GM23248 (cell line): ENCODE measurements around the gene TUFM. TPM values are rescaled to one million over a fixed set of nuclear protein-coding genes. Genes with fewer than 3 reads are reported as not detected.

ENCODE experiments used
- DNase-seq: peaks from one replicate; pipeline ENCODE4 v3.0.0-alpha.2; 2015
- H2AFZ ChIP-seq: fragments of 200-600 bp; sonication (generic); 2 replicates; pipeline ENCODE4 v1.6.1; 2016; ENCODE audit warnings: antibody characterized with exemption
- H3F3A ChIP-seq: fragments of 200-600 bp; sonication (generic); 2 replicates; pipeline ENCODE4 v1.6.1; 2016; ENCODE audit warnings: mild to moderate bottlenecking, antibody characterized with exemption, mixed run types; ENCODE audit not compliant: insufficient read depth
- H3K27ac ChIP-seq: fragments of 200-600 bp; sonication (generic); 2 replicates; pipeline ENCODE4 v1.5.1; 2016; ENCODE audit warnings: mild to moderate bottlenecking
- H3K27me3 ChIP-seq: fragments of 200-600 bp; sonication (generic); replicated peaks from 2 replicates; pipeline ENCODE4 v1.6.1; 2016; ENCODE audit warnings: mild to moderate bottlenecking; ENCODE audit not compliant: insufficient read depth
- H3K36me3 ChIP-seq: fragments of 200-600 bp; sonication (generic); 2 replicates; pipeline ENCODE4 v1.6.1; 2016; ENCODE audit warnings: low read depth, mild to moderate bottlenecking
- H3K4me1 ChIP-seq: fragments of 200-600 bp; sonication (generic); 2 replicates; pipeline ENCODE4 v1.6.1; 2016; ENCODE audit warnings: mild to moderate bottlenecking; ENCODE audit not compliant: insufficient read depth
- H3K4me2 ChIP-seq: fragments of 200-600 bp; sonication (generic); one replicate; pipeline ENCODE4 v1.6.1; 2016; ENCODE audit warnings: mild to moderate bottlenecking; ENCODE audit not compliant: unreplicated experiment
- H3K4me3 ChIP-seq: fragments of 200-600 bp; sonication (generic); 2 replicates; pipeline ENCODE4 v1.5.1; 2016; ENCODE audit warnings: mild to moderate bottlenecking
- H3K79me2 ChIP-seq: fragments of 200-600 bp; sonication (generic); 2 replicates; pipeline ENCODE4 v1.6.1; 2016; ENCODE audit warnings: mild to moderate bottlenecking; ENCODE audit not compliant: insufficient read depth
- H3K9ac ChIP-seq: fragments of 200-600 bp; sonication (generic); 2 replicates; pipeline ENCODE4 v1.6.1; 2016; ENCODE audit warnings: mild to moderate bottlenecking
- H3K9me2 ChIP-seq: fragments of 200-600 bp; sonication (generic); 2 replicates; pipeline ENCODE4 v1.6.1; 2016; ENCODE audit warnings: mixed run types, mild to moderate bottlenecking, moderate library complexity; ENCODE audit not compliant: insufficient read depth
- H3K9me3 ChIP-seq: fragments of 200-600 bp; sonication (generic); one replicate; pipeline ENCODE4 v1.6.1; 2017; ENCODE audit warnings: low read depth
- H4K20me1 ChIP-seq: fragments of 200-600 bp; sonication (generic); 2 replicates; pipeline ENCODE4 v1.6.0; 2016; ENCODE audit not compliant: insufficient read depth
- EZH2 ChIP-seq: fragments of 200-600 bp; sonication (generic); IDR thresholded peaks from 2 replicates; pipeline ENCODE4 v1.6.1; 2018; ENCODE audit warnings: antibody characterized with exemption, mild to moderate bottlenecking; ENCODE audit not compliant: insufficient read depth, poor library complexity, severe bottlenecking
- EZH2phosphoT487 ChIP-seq: fragments of 200-600 bp; sonication (generic); IDR thresholded peaks from 2 replicates; pipeline ENCODE4 v1.6.1; 2018; ENCODE audit warnings: antibody characterized with exemption, moderate library complexity, mild to moderate bottlenecking, low read depth; ENCODE audit not compliant: insufficient read depth
- WGBS, 2 experiments: methylation state at CpG; one replicate each; pipeline ENCODE4 v1.1.6; 2015 to 2017; ENCODE audit warnings: low lambda C conversion rate in 2 of 2, low coverage in 1 of 2; ENCODE audit errors: missing lambda C conversion rate in 2 of 2; 5-methylcytosine and 5-hydroxymethylcytosine counted together
- in situ Hi-C: fragments of 300-500 bp; cut with MboI; formaldehyde crosslinking; loops from 2 replicates; pipeline ENCODE4 v1.15.0; 2020
- polyA plus RNA-seq: library from polyadenylated mRNA; unstranded; fragments of >200 nt; fragmentation: Nextera tagmentation; extraction: Ambion mirVana; gene quantifications from 2 replicates; pipeline ENCODE4 v1.2.1, GENCODE V29; 2016
- total RNA-seq: library from RNA; depleted of rRNA; stranded (reverse); fragments of >200 nt; shearing (Covaris generic); gene quantifications from 2 replicates; pipeline ENCODE4 v1.2.3, GENCODE V29; 2014

Gene TUFM
- total and polyA plus RNA-seq, 2 experiments from 2014 or later, result 95.2 to 141 TPM

GRCh38 chr16:28844226-28844885 is 1.8 kb downstream of the TUFM start:
- Histone ChIP-seq H3K4me2 (peak overlapping the region; percentile 86), H2AFZ (no peak overlapping the region), H3K79me2 (peaks cover 56% of the 10 kb centered on the region), H3K36me3 (peaks cover 20% of the 10 kb centered on the region; the same call in 1 of the 2 replicates), H3K4me1 (peaks cover 11% of the 10 kb centered on the region), H3K4me3 (no peak overlapping the region), H3K27ac (no peak overlapping the region), H3K9me2 (no peaks in the 10 kb centered on the region), H3K9me3 (no peaks in the 10 kb centered on the region), H3F3A (peaks cover 15% of the 10 kb centered on the region; the same call in 1 of the 2 replicates), H3K27me3 (no peaks in the 10 kb centered on the region), H4K20me1 (no peaks in the 10 kb centered on the region), H3K9ac (no peak overlapping the region)
- in situ Hi-C loops, result no loop called here
- WGBS, 2 experiments, result 86 to 90% methylated on average over 18 to 19 of the region's 19 CpGs
- TF ChIP-seq EZH2, result no peak
- TF ChIP-seq EZH2phosphoT487, result no peak
- no peak for DNase-seq

GRCh38 chr16:28843766-28844165 is 2.4 kb downstream of the TUFM start:
- TF ChIP-seq EZH2phosphoT487 (no peak), EZH2 (no peak)
- Histone ChIP-seq H3K9me3 (no peaks in the 10 kb centered on the region), H3K27ac (no peak overlapping the region), H3K79me2 (peaks cover 50% of the 10 kb centered on the region), H3K4me1 (peaks cover 11% of the 10 kb centered on the region), H3K4me2 (no peak overlapping the region), H3K4me3 (no peak overlapping the region), H3K9me2 (no peaks in the 10 kb centered on the region), H4K20me1 (no peaks in the 10 kb centered on the region), H3F3A (peaks cover 20% of the 10 kb centered on the region), H3K36me3 (peaks cover 20% of the 10 kb centered on the region; the same call in 1 of the 2 replicates), H3K9ac (no peak overlapping the region), H2AFZ (no peak overlapping the region), H3K27me3 (no peaks in the 10 kb centered on the region)
- WGBS, 2 experiments, result 97 to 98% methylated on average over 12 of the region's 12 CpGs
- no peak for DNase-seq
- in situ Hi-C loops, result no loop called here

- peaks cover 25% of the 10 kb centered on the region; the same call in 1 of the 2 replicates for H3K36me3 ChIP-seq
- no peak for TF ChIP-seq EZH2phosphoT487
- TF ChIP-seq EZH2, result no peak
- no peak overlapping the region for H3K27ac ChIP-seq
- H3K9me3 ChIP-seq, result no peaks in the 10 kb centered on the region
- WGBS, 2 experiments, result 93 to 96% methylated on average over 7 of the region's 7 CpGs
- no peak overlapping the region for H2AFZ ChIP-seq
- in situ Hi-C loops, result no loop called here
- no peaks in the 10 kb centered on the region for H3K9me2 ChIP-seq
- no peak overlapping the region for H3K9ac ChIP-seq
- no peaks in the 10 kb centered on the region for H4K20me1 ChIP-seq
- no peaks in the 10 kb centered on the region for H3K27me3 ChIP-seq
- H3K4me3 ChIP-seq, result no peak overlapping the region
- DNase-seq, result no peak
- H3F3A ChIP-seq, result peaks cover 31% of the 10 kb centered on the region
- peaks cover 11% of the 10 kb centered on the region for H3K4me1 ChIP-seq
- H3K79me2 ChIP-seq, result peaks cover 42% of the 10 kb centered on the region
- no peak overlapping the region for H3K4me2 ChIP-seq
These were observed 3.5 kb downstream of the TUFM start for GRCh38 chr16:28842696-28843095.

- Histone ChIP-seq H2AFZ (no peak overlapping the region), H3K36me3 (peaks cover 50% of the 10 kb centered on the region; the same call in 1 of the 2 replicates), H3F3A (peaks cover 36% of the 10 kb centered on the region), H3K79me2 (peaks cover 18% of the 10 kb centered on the region), H3K9me2 (no peaks in the 10 kb centered on the region), H3K27ac (no peak overlapping the region), H3K9me3 (no peaks in the 10 kb centered on the region), H3K4me1 (peaks cover 3% of the 10 kb centered on the region; the same call in 1 of the 2 replicates), H3K4me3 (no peak overlapping the region), H3K9ac (no peak overlapping the region), H3K4me2 (no peak overlapping the region), H3K27me3 (no peaks in the 10 kb centered on the region), H4K20me1 (no peaks in the 10 kb centered on the region)
- in situ Hi-C loops, result no loop called here
- WGBS, 2 experiments, result 5 to 6% methylated on average over 1 of the region's 1 CpG
- no peak for TF ChIP-seq EZH2phosphoT487
- TF ChIP-seq EZH2, result no peak
- no peak for DNase-seq
These were observed 6.2 kb downstream of the TUFM start for GRCh38 chr16:28839899-28840298.
